Thyroid gland (tissue), 4 donors: ENCODE measurements around the gene ARHGDIG. TPM values are rescaled to one million over a fixed set of nuclear protein-coding genes. Genes with fewer than 3 reads are reported as not detected.

ENCODE experiments used
- DNase-seq, 2 donors: peaks; one replicate each; pipeline ENCODE4 v3.0.0-alpha.2; 2019
- H3K27ac ChIP-seq, 3 donors: fragments of 200-600 bp; sonication (generic); 1 replicate in 2 of 3; 2 replicates in 1 of 3; pipeline ENCODE4 v1.5.1; 2016 to 2019; ENCODE audit warnings: mild to moderate bottlenecking in 1 of 3, moderate library complexity in 1 of 3
- H3K27me3 ChIP-seq: fragments of 200-600 bp; sonication (generic); one replicate; pipeline ENCODE4 v1.5.1; 2019
- H3K36me3 ChIP-seq, 2 donors: fragments of 200-600 bp; sonication (generic); one replicate each; pipeline ENCODE4 v1.5.1; 2016 to 2019
- H3K4me1 ChIP-seq, 2 donors: fragments of 200-600 bp; sonication (generic); one replicate each; pipeline ENCODE4 v1.5.1; 2017 to 2019
- H3K4me3 ChIP-seq, 3 donors: fragments of 200-600 bp; sonication (generic); replicated peaks in 1 of 3; 1 replicate in 2 of 3; 2 replicates in 1 of 3; pipeline ENCODE4 v1.5.1; 2016; ENCODE audit warnings: mild to moderate bottlenecking in 1 of 3
- H3K9me3 ChIP-seq: fragments of 200-600 bp; sonication (generic); one replicate; pipeline ENCODE4 v1.5.1; 2017
- CTCF ChIP-seq, 6 experiments: fragments of 200-600 bp in 3 of 6; fragments of 450-650 bp in 3 of 6; sonication (generic) in 3 of 6; IDR thresholded peaks; one replicate each; pipeline ENCODE4 v1.5.1; 2016 to 2019; ENCODE audit warnings: antibody characterized with exemption in 6 of 6, mild to moderate bottlenecking in 2 of 6, inconsistent platforms in 1 of 6, moderate library complexity in 1 of 6
- POLR2A ChIP-seq, 2 donors: fragments of 450-650 bp; IDR thresholded peaks; one replicate each; pipeline ENCODE4 v1.6.1; 2017; ENCODE audit warnings: antibody characterized with exemption in 2 of 2, mild to moderate bottlenecking in 2 of 2, moderate library complexity in 1 of 2
- WGBS, 2 donors: methylation state at CpG; one replicate each; pipeline ENCODE4 v1.1.5; 2017; 5-methylcytosine and 5-hydroxymethylcytosine counted together
- intact Hi-C: fragments of 100-400 bp; cut with DNase I; formaldehyde crosslinking; loops from one replicate; pipeline ENCODE4 v1.15.1; 2023
- total RNA-seq, 4 donors: library from RNA; depleted of rRNA; stranded (reverse); fragments of >200 nt; gene quantifications; one replicate each; pipeline ENCODE4 v1.2.3, GENCODE V29; 2016

Gene ARHGDIG
- total RNA-seq, 4 donors from 2014 or later = not detected

- Histone ChIP-seq H3K9me3 (no peaks in the 10 kb centered on the region), H3K27me3 (no peaks in the 10 kb centered on the region), H3K27ac (no peak overlapping the region), H3K4me3 (no peak overlapping the region), H3K4me1 (peaks cover 5 to 8% of the 10 kb centered on the region in 2 donors), H3K36me3 (no peaks in the 10 kb centered on the region)
- no peak for DNase-seq
- TF ChIP-seq POLR2A (IDR thresholded peaks at IDR 0.05) (no peak), CTCF (IDR thresholded peaks at IDR 0.05) (no peak)
- WGBS, 2 donors = 83 to 86% methylated on average over 16 to 17 of the region's 34 CpGs
- intact Hi-C loops = no loop called here
Measured at GRCh38 chr16:270381-271255, 9.8 kb upstream of the ARHGDIG start.

GRCh38 chr16:272633-273546 lies 7.5 kb upstream of the ARHGDIG start:
- H3K27ac ChIP-seq = no peak overlapping the region
- H3K36me3 ChIP-seq = no peaks in the 10 kb centered on the region
- H3K4me1 ChIP-seq = peaks cover 5 to 8% of the 10 kb centered on the region in 2 donors
- no peaks in the 10 kb centered on the region for H3K27me3 ChIP-seq
- intact Hi-C loops = no loop called here
- H3K4me3 ChIP-seq = no peak overlapping the region
- no peak for DNase-seq
- no peaks in the 10 kb centered on the region for H3K9me3 ChIP-seq
- no peak for TF ChIP-seq CTCF (IDR thresholded peaks at IDR 0.05)
- TF ChIP-seq POLR2A (IDR thresholded peaks at IDR 0.05) = no peak
- 72 to 80% methylated on average over 17 to 20 of the region's 36 CpGs for WGBS, 2 donors

GRCh38 chr16:273547-274421 lies 6.6 kb upstream of the ARHGDIG start:
- no peak overlapping the region for H3K27ac ChIP-seq
- no peaks in the 10 kb centered on the region for H3K27me3 ChIP-seq
- TF ChIP-seq POLR2A (IDR thresholded peaks at IDR 0.05) = no peak
- no peak for TF ChIP-seq CTCF (IDR thresholded peaks at IDR 0.05)
- DNase-seq = no peak
- H3K9me3 ChIP-seq = no peaks in the 10 kb centered on the region
- 80 to 93% methylated on average over 3 to 19 of the region's 30 CpGs for WGBS, 2 donors
- H3K4me1 ChIP-seq = peaks cover 5 to 8% of the 10 kb centered on the region in 2 donors
- no peaks in the 10 kb centered on the region for H3K36me3 ChIP-seq
- H3K4me3 ChIP-seq = no peak overlapping the region
- intact Hi-C loops = no loop called here

- WGBS, 2 donors = 0% methylated on average over 15 of the region's 58 CpGs; no CpG with 5 or more reads in 1 of the 2 donors
- Histone ChIP-seq H3K4me3 (no peak overlapping the region), H3K9me3 (no peaks in the 10 kb centered on the region), H3K4me1 (peaks cover 5 to 8% of the 10 kb centered on the region in 2 donors), H3K27me3 (no peaks in the 10 kb centered on the region), H3K27ac (no peak overlapping the region), H3K36me3 (no peaks in the 10 kb centered on the region)
- no peak for DNase-seq
- intact Hi-C loops = no loop called here
- TF ChIP-seq POLR2A (IDR thresholded peaks at IDR 0.05) (no peak), CTCF (IDR thresholded peaks at IDR 0.05) (no peak)
Measured at GRCh38 chr16:275041-275641, 5.2 kb upstream of the ARHGDIG start.
